ENCODE measurements around the gene KRTAP6-2. TPM values are rescaled to one million over a fixed set of nuclear protein-coding genes. Genes with fewer than 3 reads are reported as not detected.

KRTAP6-2 gene
- total and polyA plus RNA-seq, 2 of the 8 experiments (the other 6 are each of a cell fraction or from before 2014, with no cell fraction given): not detected

GRCh38 chr21:30628109-30628508, 29.4 kb upstream of the KRTAP6-2 start (continued):
- no peak for TF ChIP-seq ATF2 (IDR thresholded peaks at IDR 0.05; ENCODE audit: low read length)
- TF ChIP-seq, protein P1, sequence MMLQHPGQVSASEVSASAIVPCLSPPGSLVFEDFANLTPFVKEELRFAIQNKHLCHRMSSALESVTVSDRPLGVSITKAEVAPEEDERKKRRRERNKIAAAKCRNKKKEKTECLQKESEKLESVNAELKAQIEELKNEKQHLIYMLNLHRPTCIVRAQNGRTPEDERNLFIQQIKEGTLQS (IDR thresholded peaks at IDR 0.05; ENCODE audit: insufficient read depth, low read depth, low read length): no peak
